MV-4-11 (cell line): ENCODE measurements around the gene DERA.
"Not testable (repeated sequence)": the region's sequence is repeated elsewhere in the genome, so short reads cannot be mapped to it uniquely, and the experiment has no call there.

Source experiments
- DNase-seq: peaks from one replicate; lab custom pipeline; 2025; lab: John Stamatoyannopoulos, UW

DERA gene

DNA sequence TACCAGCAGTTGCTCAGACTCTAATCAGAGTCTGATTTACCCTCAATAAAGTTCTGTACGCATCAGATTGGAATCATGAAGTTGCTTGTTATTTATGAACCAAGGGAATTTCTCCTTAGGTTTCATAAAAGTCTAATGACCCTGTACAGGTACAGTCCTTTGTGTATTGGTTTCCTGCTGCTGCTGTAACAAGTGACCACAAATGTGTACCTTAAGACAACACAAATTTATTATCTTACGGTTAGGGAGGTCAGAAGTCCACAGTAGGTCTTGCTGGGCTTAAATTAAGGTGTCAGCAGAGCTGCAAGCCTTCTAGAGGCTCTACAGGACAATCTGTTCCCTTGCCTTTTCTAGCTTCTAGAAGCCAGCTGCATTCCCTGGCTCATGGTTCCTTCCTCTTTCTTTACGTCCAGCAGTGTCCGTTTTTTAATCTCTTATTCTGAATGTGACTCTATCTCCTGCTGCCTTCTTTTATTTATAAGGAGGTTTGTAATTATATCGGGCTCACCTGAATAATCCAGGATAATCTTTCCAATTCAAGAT lies 6.7 kb upstream of the DERA start:
- no peak for DNase-seq

DNA sequence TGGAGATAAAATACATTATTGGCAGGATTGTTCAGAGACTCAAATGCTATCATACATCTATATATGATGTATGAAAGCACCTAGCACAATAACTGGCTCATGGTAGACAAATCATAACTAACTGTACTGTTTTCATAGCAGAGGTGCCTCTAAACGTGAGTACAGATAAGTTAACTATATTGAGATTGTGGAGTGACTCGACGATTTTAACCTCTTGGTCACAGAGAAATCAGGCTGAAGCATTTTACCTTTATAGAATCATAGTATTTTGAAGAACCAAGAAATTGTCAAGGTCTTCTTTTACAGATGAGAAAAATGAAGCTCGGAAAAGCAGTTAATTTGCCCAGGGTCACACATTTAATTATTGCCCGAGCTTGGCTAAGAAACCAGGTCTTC lies 666 bp upstream of the DERA start:
- no peak for DNase-seq

DNA sequence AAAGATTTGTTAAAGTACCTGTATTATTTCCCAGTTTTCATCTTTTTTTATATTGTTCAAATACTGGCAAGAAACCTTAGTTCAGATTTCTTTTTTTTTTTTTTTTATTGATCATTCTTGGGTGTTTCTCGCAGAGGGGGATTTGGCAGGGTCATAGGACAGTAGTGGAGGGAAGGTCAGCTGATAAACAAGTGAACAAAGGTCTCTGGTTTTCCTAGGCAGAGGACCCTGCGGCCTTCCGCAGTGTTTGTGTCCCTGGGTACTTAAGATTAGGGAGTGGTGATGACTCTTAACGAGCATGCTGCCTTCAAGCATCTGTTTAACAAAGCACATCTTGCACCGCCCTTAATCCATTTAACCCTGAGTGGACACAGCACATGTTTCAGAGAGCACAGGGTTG lies 799 bp downstream of the DERA start:
- not testable (repeated sequence) for DNase-seq

DNA sequence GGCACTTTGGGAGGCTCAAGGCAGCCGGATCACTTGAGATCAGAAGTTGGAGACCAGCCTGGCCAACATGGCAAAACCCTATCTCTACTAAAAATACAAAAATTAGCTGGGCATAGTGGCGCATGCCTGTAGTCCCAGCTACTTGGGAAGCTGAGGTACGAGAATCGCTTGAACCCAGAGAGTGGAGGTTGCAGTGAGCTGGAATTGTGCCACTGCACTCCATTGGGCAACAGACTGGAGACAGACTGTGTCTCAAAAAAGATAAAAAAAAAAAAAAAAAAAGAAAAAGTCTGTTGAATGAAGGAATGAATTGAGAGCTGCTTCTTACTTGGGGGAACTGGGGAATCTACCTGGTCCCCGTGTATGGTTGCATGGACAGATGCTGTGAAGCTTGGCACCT lies 3.0 kb downstream of the DERA start:
- DNase-seq, result not testable (repeated sequence)

DNA sequence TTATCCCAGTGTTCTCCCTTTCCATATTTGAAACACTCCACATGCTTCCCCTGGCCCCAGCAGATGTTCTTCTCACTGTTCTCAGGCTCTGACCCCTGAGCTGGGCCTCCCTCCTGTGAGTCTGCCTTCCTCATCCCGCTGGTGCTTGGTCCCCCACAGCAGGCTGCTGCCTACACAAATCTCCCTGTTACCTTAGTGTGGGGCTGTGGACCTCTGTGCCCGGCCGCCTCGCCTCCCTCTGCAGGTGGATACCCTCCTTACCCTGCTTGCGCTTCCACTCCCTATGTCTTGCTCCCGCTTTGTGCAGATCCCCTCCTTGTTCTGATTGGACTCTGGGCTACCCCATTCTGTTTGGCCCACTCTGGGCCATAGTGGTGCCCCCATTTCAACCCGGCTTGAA lies 6.9 kb downstream of the DERA start:
- DNase-seq, result no peak

DNA sequence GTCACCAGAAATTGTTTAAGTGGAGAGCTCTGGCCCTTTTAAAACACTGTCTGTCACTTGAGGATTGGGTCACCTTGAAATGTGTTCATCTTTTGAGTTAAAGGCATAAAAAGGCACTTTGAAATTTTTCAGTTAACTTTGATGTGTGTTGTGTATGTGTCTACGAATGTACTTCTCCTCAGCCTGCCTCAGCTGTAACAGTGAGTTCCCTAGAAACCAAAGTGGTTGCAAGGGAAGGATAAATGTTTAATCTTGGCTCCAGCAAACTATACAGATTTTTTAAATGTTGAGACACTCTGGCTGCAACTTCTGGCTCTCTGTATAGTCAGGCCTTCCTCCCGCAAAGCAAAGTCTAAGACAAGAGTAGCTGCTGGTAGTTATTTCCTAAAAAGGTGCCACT lies 8.3 kb downstream of the DERA start:
- DNase-seq, result peak; percentile 29

DNA sequence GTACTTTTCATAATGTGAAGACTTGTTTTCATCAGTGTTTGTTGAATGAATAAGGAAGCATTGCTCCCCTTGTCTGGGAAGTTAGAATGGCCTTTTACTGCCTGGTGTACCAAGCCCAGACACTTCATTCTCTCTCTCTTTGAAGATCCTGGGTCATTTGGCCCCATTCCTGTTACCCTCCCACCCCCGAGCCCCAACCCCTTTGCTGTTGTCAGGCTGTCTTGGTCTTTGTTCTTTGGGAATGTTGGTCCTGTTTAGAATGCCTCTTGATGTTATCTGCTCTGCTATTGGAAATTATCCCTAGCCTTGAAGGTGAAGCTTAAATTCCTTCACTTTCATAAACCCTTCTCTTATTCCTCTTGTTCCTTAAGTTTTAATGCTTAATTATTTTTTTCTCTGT lies 13.8 kb downstream of the DERA start:
- no peak for DNase-seq

DNA sequence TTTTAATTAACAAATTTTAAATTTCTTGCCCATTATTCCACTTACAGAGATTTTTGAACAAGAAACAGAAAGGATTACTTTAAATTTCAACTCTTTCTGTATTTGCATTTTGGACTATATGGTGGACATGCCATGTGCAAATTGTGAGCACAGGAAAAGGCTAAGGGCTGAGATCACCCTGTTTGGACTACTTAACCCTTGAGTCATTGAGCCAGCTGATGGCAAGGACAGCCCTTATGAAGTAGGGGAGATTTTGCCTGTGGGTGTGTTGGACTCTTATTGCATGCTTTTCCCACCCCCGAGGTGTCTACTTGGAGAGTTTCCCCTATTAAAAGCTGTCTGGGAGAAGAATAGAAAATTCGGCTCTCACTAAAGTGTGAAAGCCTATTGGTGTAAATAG lies 17.2 kb downstream of the DERA start:
- DNase-seq, result no peak

DNA sequence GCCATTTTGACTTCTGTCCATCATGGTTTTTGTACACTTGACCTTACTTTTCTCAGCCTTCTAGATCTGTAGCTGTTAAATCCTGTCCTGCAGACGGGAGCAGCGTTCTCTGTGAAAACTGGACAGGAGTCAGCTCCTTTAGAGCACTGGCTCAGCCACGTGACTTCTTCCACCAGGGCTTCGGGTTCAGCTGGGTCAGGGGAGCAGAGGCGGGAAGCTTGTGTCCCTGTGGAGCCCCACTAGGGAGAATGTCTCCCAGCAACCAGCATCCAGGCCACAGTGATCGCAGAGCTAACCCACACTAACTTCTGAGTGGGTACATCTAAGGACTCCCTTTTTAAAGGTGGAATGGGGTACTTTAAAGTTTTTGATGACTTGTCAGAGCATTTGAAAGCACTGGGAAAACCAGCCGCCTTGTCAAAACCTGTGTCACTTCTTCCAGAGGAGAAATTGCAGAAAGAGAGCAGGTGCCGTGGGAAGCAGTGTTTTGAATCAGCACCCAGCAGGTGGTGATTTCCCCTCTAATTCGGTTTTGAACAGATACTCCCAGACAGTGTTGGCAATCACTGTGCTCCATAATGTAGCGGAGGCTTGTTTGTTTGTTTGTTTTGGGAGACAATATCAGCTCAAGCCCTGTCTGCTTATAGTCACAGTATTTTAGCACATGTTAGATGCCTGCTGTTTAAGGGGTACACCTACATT lies 17.9 kb downstream of the DERA start:
- no peak for DNase-seq

DNA sequence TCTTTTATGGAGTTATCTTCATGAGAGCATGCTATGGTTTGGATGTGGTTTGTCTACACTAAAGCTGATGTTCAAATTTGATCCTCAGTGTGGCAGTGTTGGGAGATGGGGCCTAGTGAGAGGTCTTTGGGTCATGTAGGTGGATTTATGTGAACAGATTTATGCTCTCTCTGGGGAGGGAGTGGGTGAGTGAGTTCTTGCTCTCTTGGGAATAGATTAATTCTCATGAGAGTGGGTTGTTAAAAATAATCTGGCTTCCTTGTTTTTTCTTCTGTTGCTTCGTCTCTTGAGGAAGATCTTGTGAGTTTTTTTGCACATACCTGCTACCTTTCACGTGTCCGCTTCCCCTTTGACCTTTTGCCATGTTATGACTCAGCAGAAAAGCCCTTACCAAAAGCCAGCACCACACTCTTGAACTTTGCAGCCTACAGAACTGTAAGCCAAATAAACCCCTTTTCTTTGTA lies 20.5 kb downstream of the DERA start:
- DNase-seq, result no peak

DNA sequence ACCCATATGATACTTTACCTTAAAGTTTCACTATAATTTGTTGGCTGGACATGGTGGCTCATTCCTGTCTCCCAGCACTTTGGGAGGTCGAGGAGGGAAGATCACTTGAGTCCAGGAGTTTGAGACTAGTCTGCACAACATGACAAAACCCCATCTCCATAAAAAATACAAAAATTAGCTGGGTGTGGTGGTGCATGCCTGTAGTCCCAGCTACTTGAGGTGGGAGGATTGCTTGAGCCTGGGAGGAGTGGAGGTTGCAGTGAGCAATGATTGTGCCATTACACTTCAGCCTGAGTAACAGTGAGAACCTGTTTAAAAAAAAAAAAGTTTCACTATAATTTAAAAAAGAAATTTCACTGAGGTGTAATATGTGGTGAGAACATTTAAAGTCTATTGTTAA lies 21.2 kb downstream of the DERA start:
- DNase-seq, result no peak

DNA sequence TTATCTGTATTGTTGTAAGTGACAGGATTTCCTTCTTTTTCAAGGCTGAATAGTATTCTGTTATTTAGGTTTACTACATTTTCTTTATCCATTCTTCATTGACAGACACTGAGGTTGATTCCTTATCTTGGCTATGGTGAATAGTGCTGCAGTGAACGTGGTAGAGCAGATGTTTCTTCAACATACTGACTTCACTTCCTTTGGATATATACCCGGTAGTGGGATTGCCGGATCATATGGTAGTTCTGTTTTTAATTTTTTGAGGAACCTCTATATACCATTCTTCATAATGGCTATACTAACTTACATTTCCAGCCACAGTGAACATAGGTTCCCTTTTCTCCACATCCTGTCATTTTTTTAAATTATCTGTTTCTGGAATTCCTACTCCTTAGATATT lies 21.8 kb downstream of the DERA start:
- DNase-seq, result peak; percentile 44

DNA sequence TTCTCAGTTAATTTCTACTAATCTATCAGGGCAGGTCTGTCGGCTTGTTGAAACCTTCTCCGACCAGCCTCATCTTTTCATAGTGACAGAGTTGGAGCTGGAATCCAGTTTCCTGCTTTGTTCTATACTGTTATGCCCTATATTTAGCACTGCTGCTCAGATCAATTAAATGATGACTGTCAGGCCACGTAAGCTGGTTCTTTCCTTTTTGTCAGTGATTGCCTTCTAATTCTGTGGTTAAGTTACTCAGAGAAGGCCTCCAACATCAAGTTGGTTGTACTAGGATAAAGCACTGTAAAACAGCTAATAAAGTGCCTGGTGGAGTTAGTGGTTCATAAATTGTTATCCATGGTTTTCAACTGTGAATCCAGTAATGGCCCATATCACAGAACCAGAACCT lies 22.6 kb downstream of the DERA start:
- peak; percentile 19 for DNase-seq

DNA sequence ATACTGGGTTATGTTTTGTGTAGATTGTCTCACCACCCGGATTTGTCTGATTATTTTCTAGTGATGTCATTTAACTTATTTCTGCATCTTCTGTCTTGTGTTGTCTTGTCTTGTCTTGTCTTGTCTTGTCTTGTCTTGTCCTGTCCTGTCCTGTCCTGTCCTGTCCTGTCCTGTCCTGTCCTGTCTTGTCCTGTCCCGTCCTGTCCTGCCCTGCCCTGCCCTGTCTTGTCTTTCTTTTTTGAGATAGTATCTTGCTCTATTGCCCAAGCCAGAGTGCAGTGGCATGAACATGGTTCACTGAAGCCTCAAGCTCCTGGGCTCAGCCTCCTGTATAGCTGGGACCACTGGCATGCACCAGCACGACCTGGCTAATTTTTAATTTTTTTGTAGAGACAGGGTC lies 25.6 kb downstream of the DERA start:
- no peak for DNase-seq

DNA sequence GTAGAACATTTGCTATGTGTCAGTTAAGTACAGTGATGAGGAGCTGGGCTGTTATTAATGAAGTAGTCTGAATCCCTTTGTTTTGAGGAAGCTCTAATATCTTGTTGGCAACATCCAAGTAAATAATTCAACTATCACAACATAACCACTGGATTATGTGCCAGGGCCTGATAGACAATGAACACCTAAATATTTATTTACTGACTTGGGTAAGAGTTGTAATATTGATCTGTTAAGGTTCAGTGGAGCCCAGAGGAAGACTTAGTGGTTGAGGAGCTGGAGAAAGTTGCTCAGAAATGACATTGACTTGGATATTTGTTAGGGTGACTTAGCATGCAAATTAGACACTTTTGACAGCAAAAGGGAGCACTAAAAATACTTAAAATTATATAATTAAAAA lies 26.8 kb downstream of the DERA start:
- no peak for DNase-seq

DNA sequence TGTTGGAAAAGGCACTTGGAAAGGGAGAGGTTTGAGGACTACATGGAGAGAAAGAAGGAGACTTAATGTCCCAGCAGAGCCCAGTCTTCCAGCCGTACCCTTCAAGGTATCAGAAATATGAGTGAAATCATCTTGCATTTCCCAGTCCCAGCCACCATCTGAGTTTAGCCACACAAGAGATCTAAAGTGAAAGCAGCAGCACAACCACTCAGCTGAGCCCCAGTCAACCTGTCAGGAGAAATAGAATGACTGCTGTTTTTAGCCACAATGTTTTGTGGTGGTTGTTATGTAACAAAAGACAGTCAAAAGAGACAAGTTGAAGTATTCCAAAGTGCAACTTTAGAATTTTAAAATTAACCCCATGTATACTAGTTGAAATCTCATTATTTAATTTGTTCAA lies 28.0 kb downstream of the DERA start:
- peak; percentile 64 for DNase-seq

DNA sequence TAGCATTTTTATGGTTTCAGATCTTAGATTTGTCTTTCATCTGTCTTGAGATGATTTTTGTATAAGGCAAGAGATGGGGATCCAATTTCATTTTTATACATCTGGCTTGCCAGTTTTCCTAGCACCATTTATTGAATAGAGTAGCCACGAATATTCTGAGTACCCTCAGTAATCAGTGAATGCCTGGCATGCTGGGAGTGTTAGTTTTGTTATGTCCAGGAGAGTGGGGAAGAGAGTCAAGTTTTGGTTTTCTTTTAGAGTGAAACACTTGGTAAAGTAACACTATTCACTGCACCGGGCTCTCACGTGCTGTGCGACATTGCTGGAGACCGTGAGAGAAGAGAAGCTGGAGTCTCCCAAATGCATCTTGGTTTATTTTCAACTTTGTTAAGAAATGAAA lies 31.3 kb downstream of the DERA start:
- DNase-seq, result no peak

DNA sequence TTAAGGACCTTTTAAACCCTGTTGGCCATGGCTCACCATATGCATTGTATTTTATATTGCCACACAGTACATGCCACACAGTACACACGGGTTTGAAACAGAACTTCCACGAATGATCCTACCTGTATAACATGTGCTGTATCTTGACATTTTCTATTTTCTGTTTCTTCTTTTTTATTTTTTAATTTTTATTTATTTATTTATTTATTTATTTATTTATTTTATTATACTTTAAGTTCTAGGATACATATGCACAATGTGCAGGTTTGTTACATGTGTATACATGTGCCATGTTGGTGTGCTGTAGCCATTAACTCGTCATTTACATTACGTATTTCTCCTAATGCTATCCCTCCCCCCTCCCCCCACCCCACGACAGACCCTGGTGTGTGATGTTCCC lies 32.4 kb downstream of the DERA start:
- not testable (repeated sequence) for DNase-seq

DNA sequence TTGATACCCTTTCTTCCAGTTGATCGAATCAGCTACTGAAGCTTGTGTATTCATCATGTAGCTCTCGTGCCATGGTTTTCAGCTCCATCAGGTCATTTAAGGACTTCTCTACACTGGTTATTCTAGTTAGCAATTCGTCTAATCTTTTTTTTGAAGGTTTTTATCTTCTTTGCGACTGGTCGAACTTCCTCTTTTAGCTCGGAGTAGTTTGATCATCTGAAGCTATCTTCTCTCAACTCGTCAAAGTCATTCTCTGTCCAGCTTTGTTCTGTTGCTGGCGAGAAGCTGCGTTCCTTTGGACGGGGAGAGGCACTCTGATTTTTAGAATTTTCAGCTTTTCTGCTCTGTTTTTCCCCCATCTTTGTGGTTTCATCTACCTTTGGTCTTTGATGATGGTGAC lies 37.3 kb downstream of the DERA start:
- DNase-seq, result peak; percentile 19

DNA sequence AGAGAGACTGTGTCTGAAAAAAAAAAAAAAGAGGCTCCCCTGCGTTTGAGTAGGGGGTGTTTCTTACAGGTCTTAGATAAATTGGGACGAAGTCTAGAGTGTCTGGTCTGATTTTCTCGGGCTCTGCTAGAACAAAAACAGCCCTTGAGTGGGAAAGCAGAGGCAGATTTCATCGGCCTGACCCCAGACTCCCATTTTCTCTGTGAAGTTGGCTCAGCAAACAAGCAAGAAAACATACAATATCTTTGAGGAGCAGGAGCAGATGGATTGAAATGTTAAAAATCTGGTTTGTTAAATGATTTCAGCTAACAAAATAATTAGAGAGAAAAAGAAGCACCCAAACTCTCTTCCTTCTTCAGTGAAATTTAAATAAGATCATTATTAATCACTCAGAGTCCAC lies 44.1 kb downstream of the DERA start:
- no peak for DNase-seq

DNA sequence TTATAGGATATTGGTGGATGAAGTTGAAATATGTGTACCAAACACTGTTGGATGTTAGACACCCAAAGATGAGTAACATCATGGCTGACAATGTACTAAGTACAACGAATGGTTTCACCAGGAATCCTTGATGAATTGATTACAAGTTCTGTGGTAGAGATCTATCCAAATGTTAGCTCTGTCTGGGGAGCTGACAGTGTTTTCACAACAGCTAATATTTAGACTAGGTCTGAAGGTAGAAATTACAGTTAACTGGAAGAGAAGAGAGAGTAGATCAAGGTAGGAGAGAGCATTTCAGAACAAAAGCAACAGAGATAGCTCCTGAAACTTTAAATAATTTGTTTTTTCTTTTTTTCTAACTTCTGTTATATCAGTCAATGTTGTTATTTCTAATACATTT lies 44.9 kb downstream of the DERA start:
- no peak for DNase-seq

DNA sequence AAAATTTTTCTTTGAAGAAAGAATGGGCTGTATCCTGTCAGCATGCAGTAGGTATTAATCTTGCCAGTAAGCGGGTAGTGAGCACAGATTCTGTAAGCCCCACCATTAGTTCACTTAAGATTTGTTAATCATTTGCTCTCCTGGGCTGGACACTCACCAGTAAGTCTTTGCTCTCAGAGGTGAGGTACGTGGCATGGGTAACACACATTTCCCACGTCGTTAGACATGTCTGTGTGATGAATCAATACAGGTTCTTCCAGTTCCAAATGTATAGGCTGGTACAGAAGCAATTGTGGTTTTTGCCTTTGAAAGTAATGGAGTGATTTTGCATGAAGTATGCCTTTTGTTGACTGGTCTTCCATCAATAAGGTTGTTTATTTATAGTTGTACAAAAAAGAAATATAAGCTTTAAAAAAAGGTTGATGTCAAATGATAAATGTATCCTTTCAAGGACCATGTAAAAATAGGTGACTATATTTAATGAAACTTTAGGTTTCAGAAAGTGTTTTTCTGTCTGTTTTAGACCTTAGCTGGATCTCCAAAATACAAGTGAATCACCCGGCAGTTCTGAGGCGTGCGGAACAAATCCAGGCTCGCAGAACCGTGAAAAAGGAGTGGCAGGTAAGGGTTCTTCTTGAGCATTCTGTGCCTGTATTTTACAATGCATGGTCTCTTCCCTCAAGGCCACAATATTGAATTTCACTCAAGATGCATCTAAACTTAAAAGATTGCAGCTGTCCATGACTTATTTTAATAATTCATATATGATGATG lies 45.5 kb downstream of the DERA start:
- no peak for DNase-seq

DNA sequence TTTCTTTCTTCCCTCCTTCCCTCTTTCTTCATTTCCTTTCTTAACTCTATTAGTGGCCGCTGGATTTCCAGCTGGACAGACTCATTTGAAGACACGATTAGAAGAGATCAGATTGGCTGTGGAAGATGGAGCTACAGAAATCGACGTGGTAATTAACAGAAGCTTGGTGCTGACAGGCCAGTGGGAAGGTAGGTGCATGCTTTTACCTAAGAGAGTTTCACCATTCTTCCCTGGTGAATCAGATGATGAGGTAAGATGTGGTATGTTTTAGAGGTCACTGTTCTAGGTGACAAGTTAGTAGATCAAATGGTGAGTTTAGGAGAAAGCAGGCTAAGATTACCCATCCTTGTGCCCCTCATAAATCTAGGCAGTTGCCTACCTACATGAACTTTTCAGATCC lies 51.6 kb downstream of the DERA start:
- no peak for DNase-seq

DNA sequence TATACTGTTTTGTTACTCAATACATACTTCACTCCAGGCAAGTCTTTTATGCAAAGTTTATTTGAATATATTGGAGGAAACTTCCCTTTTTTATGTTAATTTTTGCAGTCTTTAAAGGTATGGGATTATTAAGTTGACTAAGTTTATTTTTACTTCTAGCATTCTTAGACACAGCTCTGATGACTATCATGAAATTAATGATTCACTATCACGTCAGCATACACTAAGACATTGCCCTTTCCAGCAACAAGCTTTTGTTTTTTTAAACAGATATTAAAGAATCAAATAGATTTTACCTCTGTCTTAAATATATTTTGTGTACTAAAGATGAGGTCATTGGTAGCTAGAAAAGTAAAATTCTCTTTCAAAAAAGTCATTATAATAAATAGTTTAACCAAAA lies 52.1 kb downstream of the DERA start:
- DNase-seq, result no peak
